AG04450 (cell line): ENCODE results near the gene RARS1. TPM values are rescaled to one million over a fixed set of nuclear protein-coding genes. Genes with fewer than 3 reads are reported as not detected.

Source experiments
- CTCF ChIA-PET: fragments of 300-600, 350-600 bp; formaldehyde crosslinking; extraction: SDS; loops from one replicate; lab custom pipeline; 2022; ENCODE audit warnings: antibody characterized with exemption, inconsistent platforms; lab: Charles Lee
- POLR2A ChIA-PET: fragments of 350-600 bp; formaldehyde crosslinking; extraction: SDS; loops from one replicate; lab custom pipeline; 2021; ENCODE audit warnings: antibody characterized with exemption, inconsistent platforms; lab: Yijun Ruan, JAX
- DNase-seq: peaks from one replicate; pipeline ENCODE4 v3.0.0-alpha.2; 2011; ENCODE audit warnings: low read depth, low spot score
- H3K27ac ChIP-seq: one replicate; pipeline ENCODE4 v1.5.1; 2012; ENCODE audit warnings: low read depth, low read length, control low read depth
- H3K27me3 ChIP-seq: one replicate; pipeline ENCODE4 v1.6.0; 2012; ENCODE audit warnings: low read length; ENCODE audit not compliant: control insufficient read depth, insufficient read depth
- H3K4me3 ChIP-seq: 2 replicates; pipeline ENCODE4 v1.5.1; 2011; ENCODE audit warnings: mild to moderate bottlenecking, low read depth, low read length, control low read depth
- H3K9me3 ChIP-seq: 2 replicates; pipeline ENCODE4 v1.5.1; 2012; ENCODE audit warnings: low read length; ENCODE audit not compliant: control insufficient read depth, insufficient read depth
- polyA plus RNA-seq: library from polyadenylated mRNA; depleted of rRNA; stranded (reverse); fragments of >200 nt; gene quantifications from 2 replicates; pipeline ENCODE4 v1.2.3, GENCODE V29; 2011
- TF ChIP-seq, protein P1 (sequence below): IDR thresholded peaks from 2 replicates; pipeline ENCODE4 v1.5.1; 2011; ENCODE audit warnings: low read depth, low read length, control low read depth, inconsistent platforms

RARS1 gene
- polyA plus RNA-seq, 1 experiment: 147 TPM

DNA sequence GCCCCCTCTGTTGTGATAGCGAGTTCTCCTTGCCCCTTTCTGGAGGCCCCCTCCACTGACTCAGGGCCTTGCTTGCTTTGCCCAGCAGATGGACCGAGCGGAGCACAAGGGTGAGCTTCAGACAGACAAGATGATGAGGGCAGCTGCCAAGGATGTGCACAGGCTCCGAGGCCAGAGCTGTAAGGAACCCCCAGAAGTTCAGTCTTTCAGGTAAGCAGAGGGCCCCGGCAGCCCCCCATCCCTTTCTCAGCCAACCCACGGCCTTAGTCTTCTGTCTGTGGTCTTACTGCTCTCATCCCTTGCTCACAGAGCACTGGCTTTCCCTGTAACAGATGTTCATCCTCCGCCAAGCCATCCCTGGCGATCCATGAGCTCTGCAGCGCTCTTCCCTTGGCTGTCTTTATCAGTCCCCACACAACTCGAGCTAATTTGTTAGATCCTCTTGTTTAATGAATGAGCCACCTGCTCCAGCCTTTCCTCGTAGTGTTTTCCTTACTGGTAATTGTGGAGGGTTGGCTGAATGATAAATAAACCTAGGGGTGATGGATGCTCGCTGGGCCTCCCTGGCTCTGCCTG is 18.4 kb upstream of the RARS1 start:
- Histone ChIP-seq H3K27ac (no peak overlapping the region), H3K9me3 (no peaks in the 10 kb centered on the region), H3K27me3 (no peaks in the 10 kb centered on the region), H3K4me3 (no peak overlapping the region)
- CTCF ChIA-PET: interaction anchor here (1.2 kb wide), 1 partner anchor 9 kb away, joined by 3 read pairs; no protein-coding TSS in a partner anchor
- POLR2A ChIA-PET: no interaction called here
- TF ChIP-seq, protein P1, sequence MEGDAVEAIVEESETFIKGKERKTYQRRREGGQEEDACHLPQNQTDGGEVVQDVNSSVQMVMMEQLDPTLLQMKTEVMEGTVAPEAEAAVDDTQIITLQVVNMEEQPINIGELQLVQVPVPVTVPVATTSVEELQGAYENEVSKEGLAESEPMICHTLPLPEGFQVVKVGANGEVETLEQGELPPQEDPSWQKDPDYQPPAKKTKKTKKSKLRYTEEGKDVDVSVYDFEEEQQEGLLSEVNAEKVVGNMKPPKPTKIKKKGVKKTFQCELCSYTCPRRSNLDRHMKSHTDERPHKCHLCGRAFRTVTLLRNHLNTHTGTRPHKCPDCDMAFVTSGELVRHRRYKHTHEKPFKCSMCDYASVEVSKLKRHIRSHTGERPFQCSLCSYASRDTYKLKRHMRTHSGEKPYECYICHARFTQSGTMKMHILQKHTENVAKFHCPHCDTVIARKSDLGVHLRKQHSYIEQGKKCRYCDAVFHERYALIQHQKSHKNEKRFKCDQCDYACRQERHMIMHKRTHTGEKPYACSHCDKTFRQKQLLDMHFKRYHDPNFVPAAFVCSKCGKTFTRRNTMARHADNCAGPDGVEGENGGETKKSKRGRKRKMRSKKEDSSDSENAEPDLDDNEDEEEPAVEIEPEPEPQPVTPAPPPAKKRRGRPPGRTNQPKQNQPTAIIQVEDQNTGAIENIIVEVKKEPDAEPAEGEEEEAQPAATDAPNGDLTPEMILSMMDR: no peak
- DNase-seq: no peak

DNA sequence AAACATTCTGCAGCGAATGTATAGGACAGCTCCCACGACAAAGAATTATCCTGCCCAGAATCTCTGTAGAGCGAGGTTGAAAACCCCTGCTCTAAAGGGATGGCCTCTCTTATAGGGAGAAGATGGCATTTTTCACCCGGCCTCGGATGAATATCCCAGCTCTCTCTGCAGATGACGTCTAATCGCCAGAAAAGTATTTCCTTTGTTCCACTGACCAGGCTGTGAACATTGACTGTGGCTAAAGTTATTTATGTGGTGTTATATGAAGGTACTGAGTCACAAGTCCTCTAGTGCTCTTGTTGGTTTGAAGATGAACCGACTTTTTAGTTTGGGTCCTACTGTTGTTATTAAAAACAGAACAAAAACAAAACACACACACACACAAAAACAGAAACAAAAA is 17.4 kb upstream of the RARS1 start:
- DNase-seq: peak; percentile 52
- Histone ChIP-seq H3K9me3 (no peaks in the 10 kb centered on the region), H3K4me3 (no peak overlapping the region), H3K27ac (peak overlapping the region; percentile 59), H3K27me3 (no peaks in the 10 kb centered on the region)
- CTCF ChIA-PET: interaction anchor here (1.1 kb wide), 1 partner anchor 174 kb away, joined by 7 read pairs; no protein-coding TSS in a partner anchor
- TF ChIP-seq, protein P1: no peak
- POLR2A ChIA-PET: no interaction called here

DNA sequence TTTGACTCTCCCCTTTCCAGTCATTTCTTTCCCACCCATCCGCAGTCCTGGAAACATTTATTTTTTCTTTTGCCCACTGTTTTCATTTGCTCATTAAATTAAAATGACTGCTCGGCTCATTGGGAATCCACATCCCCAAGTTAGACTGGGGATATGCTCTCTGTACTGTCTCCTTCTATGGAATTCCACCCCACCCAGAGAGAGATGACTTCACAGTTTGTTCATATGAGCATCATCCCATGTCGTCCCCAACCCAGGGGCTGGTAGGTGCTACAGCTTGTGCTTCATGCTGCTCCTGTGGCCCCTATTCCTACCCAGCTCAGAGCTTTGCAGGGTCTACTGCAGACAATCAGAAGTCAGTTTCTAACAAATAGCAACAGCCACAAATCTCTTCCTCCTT is 16.5 kb upstream of the RARS1 start:
- DNase-seq: no peak
- CTCF ChIA-PET: interaction anchor here (0.7 to 0.8 kb wide), 3 partner anchors 7 to 201 kb away, joined by 3 to 5 read pairs (median 3); no protein-coding TSS in a partner anchor
- Histone ChIP-seq H3K27me3 (no peaks in the 10 kb centered on the region), H3K4me3 (no peak overlapping the region), H3K27ac (no peak overlapping the region), H3K9me3 (no peaks in the 10 kb centered on the region)
- TF ChIP-seq, protein P1: no peak
- POLR2A ChIA-PET: no interaction called here

DNA sequence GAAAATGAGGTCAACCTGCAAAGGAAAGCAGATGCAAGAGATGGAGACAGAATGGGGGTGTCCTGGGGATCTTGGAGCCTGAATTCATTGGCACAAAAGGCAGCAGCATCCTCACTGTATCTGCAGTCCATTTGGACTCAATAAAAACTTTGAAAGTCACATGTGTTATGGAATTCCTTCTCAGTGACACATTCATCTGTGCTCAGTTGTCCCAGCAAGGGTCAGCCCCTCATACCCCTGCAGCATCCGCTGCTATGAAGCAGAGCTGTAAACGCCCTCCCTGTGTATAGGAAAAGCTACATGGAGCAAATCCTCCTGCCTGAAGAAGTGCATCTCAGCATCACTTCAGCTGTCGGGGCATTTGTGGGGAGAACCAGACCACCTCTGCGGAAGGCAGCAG is 14.5 kb upstream of the RARS1 start:
- Histone ChIP-seq H3K27ac (no peak overlapping the region), H3K27me3 (no peaks in the 10 kb centered on the region), H3K9me3 (no peaks in the 10 kb centered on the region), H3K4me3 (no peak overlapping the region)
- TF ChIP-seq, protein P1: no peak
- DNase-seq: no peak
- ChIA-PET POLR2A (interaction anchor here (0.6 to 1.1 kb wide), 2 partner anchors 15 to 252 kb away, joined by 4 to 11 read pairs; no protein-coding TSS in a partner anchor), CTCF (interaction anchor here (0.6 to 1.7 kb wide), 9 partner anchors 13 to 1508 kb away, joined by 3 to 12 read pairs (median 4); partner anchors contain the start of genes INSYN2B and RARS1)

DNA sequence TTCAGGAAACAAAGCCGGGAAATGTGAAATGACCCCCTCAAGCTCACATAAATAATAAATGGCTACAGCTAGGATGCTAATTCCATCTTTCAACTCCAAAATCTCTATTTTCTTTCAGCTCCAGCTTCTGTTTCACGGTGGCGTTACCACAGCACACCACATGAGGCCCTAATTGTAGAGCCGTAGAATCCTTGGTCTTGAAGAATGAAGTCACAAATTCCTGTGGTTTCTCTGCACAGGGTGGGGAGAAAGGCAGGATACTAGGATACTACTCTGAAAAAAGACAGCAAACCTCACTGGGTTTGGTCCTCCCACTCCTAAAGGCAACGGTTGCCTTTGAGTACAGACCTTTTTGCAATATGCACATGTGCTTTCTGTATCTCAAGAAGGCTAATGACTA is 13.9 kb upstream of the RARS1 start:
- TF ChIP-seq, protein P1: peak; percentile 53
- ChIA-PET CTCF (interaction anchor here (0.6 to 1.7 kb wide), 8 partner anchors 9 to 1508 kb away, joined by 3 to 12 read pairs (median 4); partner anchors contain the start of genes INSYN2B and RARS1), POLR2A (interaction anchor here (1.1 kb wide), 1 partner anchor 14 kb away, joined by 4 read pairs; no protein-coding TSS in a partner anchor)
- H3K27ac ChIP-seq: peak overlapping the region; percentile 74
- no peaks in the 10 kb centered on the region for H3K9me3 ChIP-seq
- DNase-seq: peak; percentile 86
- H3K27me3 ChIP-seq: no peaks in the 10 kb centered on the region
- H3K4me3 ChIP-seq: no peak overlapping the region
